Loucy (cell line): ENCODE results near the gene AK4.

ENCODE experiments used
- H2AFZ ChIP-seq: fragments of 200-600 bp; sonication (generic); 2 replicates; pipeline ENCODE4 v1.6.0; 2016; ENCODE audit warnings: antibody characterized with exemption, mild to moderate bottlenecking, low read length, moderate library complexity
- H3F3A ChIP-seq: fragments of 200-600 bp; 2 replicates; pipeline ENCODE4 v1.6.0; 2016; ENCODE audit warnings: antibody characterized with exemption, low read depth, mild to moderate bottlenecking
- H3K27me3 ChIP-seq: fragments of 200-600 bp; sonication (generic); 2 replicates; pipeline ENCODE4 v1.6.1; 2014; ENCODE audit warnings: low read length, mild to moderate bottlenecking; ENCODE audit not compliant: insufficient read depth, poor library complexity, severe bottlenecking
- H3K36me3 ChIP-seq: fragments of 200-600 bp; sonication (generic); 2 replicates; pipeline ENCODE4 v1.6.1; 2016; ENCODE audit warnings: low read length; ENCODE audit not compliant: insufficient read depth
- H3K4me1 ChIP-seq: fragments of 200-600 bp; sonication (generic); 2 replicates; pipeline ENCODE4 v1.5.1; 2014; ENCODE audit warnings: low read length, mild to moderate bottlenecking; ENCODE audit not compliant: insufficient read depth, poor library complexity, severe bottlenecking
- H3K4me2 ChIP-seq: fragments of 200-600 bp; sonication (generic); 2 replicates; pipeline ENCODE4 v1.6.0; 2014; ENCODE audit warnings: antibody characterized with exemption, low read length, low read depth, mild to moderate bottlenecking; ENCODE audit not compliant: poor library complexity, severe bottlenecking
- H3K4me3 ChIP-seq: fragments of 200-600 bp; sonication (generic); 2 replicates; pipeline ENCODE4 v1.5.1; 2014; ENCODE audit warnings: low read length, mild to moderate bottlenecking, mixed read lengths; ENCODE audit not compliant: poor library complexity, severe bottlenecking
- H3K79me2 ChIP-seq: fragments of 200-600 bp; sonication (generic); 2 replicates; pipeline ENCODE4 v1.6.1; 2014; ENCODE audit warnings: low read length; ENCODE audit not compliant: insufficient read depth
- H3K9ac ChIP-seq: fragments of 200-600 bp; sonication (generic); 2 replicates; pipeline ENCODE4 v1.6.0; 2014; ENCODE audit warnings: mild to moderate bottlenecking, low read depth, low read length, moderate library complexity; ENCODE audit not compliant: poor library complexity, severe bottlenecking
- H3K9me2 ChIP-seq: fragments of 200-600 bp; sonication (generic); replicated peaks from 2 replicates; pipeline ENCODE4 v1.6.1; 2016; ENCODE audit warnings: low read depth, low read length, mixed read lengths
- H3K9me3 ChIP-seq: fragments of 200-600 bp; sonication (generic); 2 replicates; pipeline ENCODE4 v1.6.1; 2014; ENCODE audit warnings: mild to moderate bottlenecking, antibody characterized with exemption, low read length, low read depth; ENCODE audit not compliant: insufficient read depth
- H4K20me1 ChIP-seq: fragments of 200-600 bp; sonication (generic); 2 replicates; pipeline ENCODE4 v1.6.0; 2014; ENCODE audit warnings: antibody characterized with exemption, low read length, mild to moderate bottlenecking; ENCODE audit not compliant: insufficient read depth, poor library complexity, severe bottlenecking
- CTCF ChIP-seq: fragments of 200-600 bp; sonication (generic); conservative IDR thresholded peaks from 2 replicates; pipeline ENCODE4 v1.5.1; 2014; ENCODE audit warnings: mild to moderate bottlenecking, antibody characterized with exemption, low read length
- EZH2phosphoT487 ChIP-seq: fragments of 200-600 bp; IDR thresholded peaks from 2 replicates; pipeline ENCODE4 v1.6.1; 2018; ENCODE audit warnings: antibody characterized with exemption, mild to moderate bottlenecking, moderate library complexity, borderline replicate concordance

AK4 gene

DNA sequence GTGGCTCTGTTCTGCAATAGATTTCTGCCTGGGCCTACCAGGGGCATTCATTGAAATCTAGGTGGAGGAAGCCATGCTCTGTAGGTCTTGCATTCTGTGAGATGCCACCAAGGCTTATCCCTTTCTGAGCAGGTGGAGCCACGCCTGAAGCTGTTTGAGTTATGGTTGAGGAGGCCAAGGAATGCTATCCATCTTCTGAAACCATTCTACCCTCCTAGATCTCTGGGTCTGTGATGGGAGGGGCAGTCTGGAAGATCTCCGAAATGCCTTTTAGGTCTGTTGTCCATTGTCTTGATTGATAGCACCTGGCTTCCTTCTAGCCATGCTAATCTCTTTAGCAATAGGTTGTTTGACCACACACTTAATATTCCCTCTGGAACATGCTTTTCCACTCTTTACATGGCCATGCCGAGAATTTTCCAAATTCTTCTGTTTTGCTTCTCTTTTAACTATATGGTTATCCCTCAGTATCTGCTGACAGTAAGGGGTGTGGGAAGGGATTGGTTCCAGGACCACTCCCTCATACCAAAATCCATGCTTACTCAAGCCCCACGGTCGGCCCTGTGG, 45.2 kb downstream of the AK4 start:
- no peak overlapping the region for H3K4me2 ChIP-seq
- H3K4me3 ChIP-seq = no peak overlapping the region
- H3K9ac ChIP-seq = no peak overlapping the region
- H3K36me3 ChIP-seq = peaks cover 71% of the 10 kb centered on the region
- H4K20me1 ChIP-seq = peaks cover 36% of the 10 kb centered on the region
- H3K4me1 ChIP-seq = no peaks in the 10 kb centered on the region
- no peaks in the 10 kb centered on the region for H3K9me3 ChIP-seq
- H3K79me2 ChIP-seq = peaks cover 94% of the 10 kb centered on the region
- H3K27me3 ChIP-seq = no peaks in the 10 kb centered on the region
- TF ChIP-seq CTCF (no peak), EZH2phosphoT487 (no peak)
- H3K9me2 ChIP-seq = no peaks in the 10 kb centered on the region
- no peaks in the 10 kb centered on the region for H3F3A ChIP-seq
- H2AFZ ChIP-seq = no peak overlapping the region

DNA sequence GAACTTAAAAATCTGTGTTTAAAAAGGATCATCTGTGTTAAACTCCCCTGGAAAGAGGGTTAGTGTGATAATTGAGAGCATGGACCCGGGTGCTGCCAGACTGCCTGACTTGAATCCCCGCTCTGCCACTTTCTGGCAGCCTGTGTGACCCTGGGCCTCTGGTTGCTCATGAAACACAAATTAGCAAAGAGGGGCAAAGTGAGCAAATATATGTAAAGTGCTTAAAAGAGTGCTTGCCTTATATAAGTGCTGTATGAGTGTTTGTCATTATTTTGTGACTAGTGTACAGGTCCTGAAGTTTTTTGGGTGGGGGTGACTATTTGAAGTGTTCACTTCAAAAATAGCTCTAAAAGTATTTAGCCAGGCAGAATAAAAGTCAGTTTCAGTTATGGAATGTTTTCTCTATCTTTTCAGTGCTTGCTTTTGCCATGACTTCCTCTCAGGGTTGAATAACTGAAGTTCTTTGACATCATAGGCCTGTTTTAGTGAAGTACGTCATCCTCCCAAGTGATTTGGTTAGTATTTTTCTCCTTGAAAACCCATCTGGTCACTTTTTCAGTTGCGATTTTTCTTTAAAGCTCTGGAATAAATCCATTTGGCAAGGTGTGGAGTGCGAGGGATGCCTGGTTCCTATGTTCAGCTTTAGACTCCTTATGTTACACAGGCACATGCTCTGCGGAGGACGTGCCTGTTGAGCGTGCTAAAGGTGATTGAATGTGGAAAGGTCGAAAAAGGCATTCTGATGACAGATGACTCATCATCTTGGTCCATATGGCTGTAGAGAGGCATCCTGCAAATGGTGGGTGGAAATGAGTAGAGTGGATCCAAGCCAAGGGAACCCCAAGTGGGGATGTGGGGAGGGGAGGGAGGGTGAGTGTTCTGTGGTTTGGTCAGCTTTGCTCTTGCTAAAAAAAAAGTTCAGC, 47.8 kb downstream of the AK4 start:
- Histone ChIP-seq H4K20me1 (peaks cover 27% of the 10 kb centered on the region), H3K9me3 (no peaks in the 10 kb centered on the region), H2AFZ (no peak overlapping the region), H3K4me2 (no peak overlapping the region), H3K27me3 (no peaks in the 10 kb centered on the region), H3K36me3 (peaks cover 76% of the 10 kb centered on the region), H3K79me2 (peaks cover 100% of the 10 kb centered on the region), H3F3A (no peaks in the 10 kb centered on the region), H3K9me2 (no peaks in the 10 kb centered on the region), H3K4me3 (no peak overlapping the region), H3K4me1 (no peaks in the 10 kb centered on the region), H3K9ac (no peak overlapping the region)
- TF ChIP-seq EZH2phosphoT487 (no peak), CTCF (no peak)

DNA sequence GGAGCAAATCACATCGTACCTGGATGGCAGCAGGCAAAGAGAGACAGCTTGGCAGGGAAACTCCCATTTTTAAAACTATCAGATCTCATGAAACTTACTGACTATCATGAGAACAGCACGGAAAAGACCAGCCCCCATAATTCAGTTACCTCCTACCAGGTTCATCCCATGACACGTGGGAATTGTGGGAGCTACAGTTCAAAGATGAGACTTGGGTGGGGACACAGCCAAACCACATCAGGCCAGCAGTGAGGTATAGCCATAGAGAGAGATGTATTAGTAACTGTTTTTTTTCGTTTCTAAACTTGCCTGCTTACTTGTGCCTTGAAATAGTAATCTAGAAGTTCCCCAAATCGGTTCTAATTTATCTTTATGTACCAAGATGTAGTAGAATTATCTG, 48.9 kb downstream of the AK4 start:
- H4K20me1 ChIP-seq = peaks cover 32% of the 10 kb centered on the region
- no peaks in the 10 kb centered on the region for H3K4me1 ChIP-seq
- no peak for TF ChIP-seq CTCF
- TF ChIP-seq EZH2phosphoT487 = no peak
- H3K9me3 ChIP-seq = no peaks in the 10 kb centered on the region
- no peak overlapping the region for H3K4me3 ChIP-seq
- no peaks in the 10 kb centered on the region for H3K27me3 ChIP-seq
- H3F3A ChIP-seq = no peaks in the 10 kb centered on the region
- no peaks in the 10 kb centered on the region for H3K9me2 ChIP-seq
- H2AFZ ChIP-seq = no peak overlapping the region
- H3K4me2 ChIP-seq = no peak overlapping the region
- no peak overlapping the region for H3K9ac ChIP-seq
- peaks cover 99% of the 10 kb centered on the region for H3K79me2 ChIP-seq
- H3K36me3 ChIP-seq = peaks cover 74% of the 10 kb centered on the region; the same call in 1 of the 2 replicates
